Ishikawa (cell line): ENCODE data around the gene CLSTN2.

ENCODE experiments used
- CEBPB ChIP-seq: IDR thresholded peaks from 2 replicates; pipeline ENCODE4 v1.6.1; 2012
- CREB1 ChIP-seq: IDR thresholded peaks from 2 replicates; pipeline ENCODE4 v1.6.1; 2012; ENCODE audit warnings: low read depth
- EGR1 ChIP-seq: IDR thresholded peaks from 2 replicates; pipeline ENCODE4 v1.6.1; 2012
- EP300 ChIP-seq: IDR thresholded peaks from 2 replicates; pipeline ENCODE4 v1.6.1; 2012; ENCODE audit warnings: borderline replicate concordance
- FOXM1 ChIP-seq: IDR thresholded peaks from 2 replicates; pipeline ENCODE4 v1.6.1; 2012; ENCODE audit warnings: low read depth, borderline replicate concordance
- MAX ChIP-seq: IDR thresholded peaks from 2 replicates; pipeline ENCODE4 v1.6.1; 2012
- NFIC ChIP-seq: IDR thresholded peaks from 2 replicates; pipeline ENCODE4 v1.6.1; 2012
- RAD21 ChIP-seq: IDR thresholded peaks from 2 replicates; pipeline ENCODE4 v1.6.1; 2012; ENCODE audit warnings: low read depth
- TAF1 ChIP-seq: IDR thresholded peaks from 2 replicates; pipeline ENCODE4 v1.6.1; 2012; ENCODE audit warnings: low read depth, mild to moderate bottlenecking
- TCF12 ChIP-seq: IDR thresholded peaks from 2 replicates; pipeline ENCODE4 v1.6.1; 2012; ENCODE audit warnings: low read depth
- TEAD4 ChIP-seq: IDR thresholded peaks from 2 replicates; pipeline ENCODE4 v1.6.1; 2012
- USF1 ChIP-seq: IDR thresholded peaks from 2 replicates; pipeline ENCODE4 v1.6.1; 2012
- YY1 ChIP-seq: IDR thresholded peaks from 2 replicates; pipeline ENCODE4 v1.6.1; 2012; ENCODE audit warnings: low read depth
- ZBTB7A ChIP-seq: IDR thresholded peaks from 2 replicates; pipeline ENCODE4 v1.6.1; 2012; ENCODE audit warnings: low read depth
- TF ChIP-seq, protein P1 (sequence below): IDR thresholded peaks from 2 replicates; pipeline ENCODE4 v1.6.1; 2012; ENCODE audit warnings: low read depth, mild to moderate bottlenecking

CLSTN2 gene

GRCh38 chr3:140438736-140439470 is 503.9 kb downstream of the CLSTN2 start:
- TF ChIP-seq MAX (no peak), EGR1 (no peak), NFIC (no peak), TEAD4 (no peak), TAF1 (no peak), CEBPB (no peak), USF1 (no peak), CREB1 (no peak), YY1 (no peak)

DNA sequence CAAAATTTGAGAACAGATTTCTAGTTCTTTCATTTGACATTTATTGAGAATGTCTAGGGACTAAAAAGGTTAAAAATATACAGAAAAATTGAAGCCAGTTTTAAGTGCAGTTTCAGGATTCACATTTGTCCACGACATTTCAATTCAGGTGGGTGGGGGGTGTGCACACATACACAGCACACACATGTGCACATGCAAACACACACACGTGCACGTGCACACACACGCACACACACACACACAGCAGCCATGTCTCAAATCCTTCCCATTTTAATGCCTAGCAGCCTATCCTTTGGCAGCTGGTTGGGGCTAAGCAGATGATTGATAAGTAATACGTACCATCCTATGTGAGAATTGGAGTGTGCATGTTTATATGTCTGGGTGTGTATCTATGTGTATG is 504.5 kb downstream of the CLSTN2 start:
- no peak for TF ChIP-seq TCF12
- no peak for TF ChIP-seq EGR1
- TF ChIP-seq EP300: no peak
- no peak for TF ChIP-seq USF1
- TF ChIP-seq RAD21: no peak
- TF ChIP-seq CREB1: no peak
- TF ChIP-seq NFIC: no peak

- no peak for TF ChIP-seq ZBTB7A
- no peak for TF ChIP-seq TCF12
- no peak for TF ChIP-seq EGR1
- TF ChIP-seq, protein P1, sequence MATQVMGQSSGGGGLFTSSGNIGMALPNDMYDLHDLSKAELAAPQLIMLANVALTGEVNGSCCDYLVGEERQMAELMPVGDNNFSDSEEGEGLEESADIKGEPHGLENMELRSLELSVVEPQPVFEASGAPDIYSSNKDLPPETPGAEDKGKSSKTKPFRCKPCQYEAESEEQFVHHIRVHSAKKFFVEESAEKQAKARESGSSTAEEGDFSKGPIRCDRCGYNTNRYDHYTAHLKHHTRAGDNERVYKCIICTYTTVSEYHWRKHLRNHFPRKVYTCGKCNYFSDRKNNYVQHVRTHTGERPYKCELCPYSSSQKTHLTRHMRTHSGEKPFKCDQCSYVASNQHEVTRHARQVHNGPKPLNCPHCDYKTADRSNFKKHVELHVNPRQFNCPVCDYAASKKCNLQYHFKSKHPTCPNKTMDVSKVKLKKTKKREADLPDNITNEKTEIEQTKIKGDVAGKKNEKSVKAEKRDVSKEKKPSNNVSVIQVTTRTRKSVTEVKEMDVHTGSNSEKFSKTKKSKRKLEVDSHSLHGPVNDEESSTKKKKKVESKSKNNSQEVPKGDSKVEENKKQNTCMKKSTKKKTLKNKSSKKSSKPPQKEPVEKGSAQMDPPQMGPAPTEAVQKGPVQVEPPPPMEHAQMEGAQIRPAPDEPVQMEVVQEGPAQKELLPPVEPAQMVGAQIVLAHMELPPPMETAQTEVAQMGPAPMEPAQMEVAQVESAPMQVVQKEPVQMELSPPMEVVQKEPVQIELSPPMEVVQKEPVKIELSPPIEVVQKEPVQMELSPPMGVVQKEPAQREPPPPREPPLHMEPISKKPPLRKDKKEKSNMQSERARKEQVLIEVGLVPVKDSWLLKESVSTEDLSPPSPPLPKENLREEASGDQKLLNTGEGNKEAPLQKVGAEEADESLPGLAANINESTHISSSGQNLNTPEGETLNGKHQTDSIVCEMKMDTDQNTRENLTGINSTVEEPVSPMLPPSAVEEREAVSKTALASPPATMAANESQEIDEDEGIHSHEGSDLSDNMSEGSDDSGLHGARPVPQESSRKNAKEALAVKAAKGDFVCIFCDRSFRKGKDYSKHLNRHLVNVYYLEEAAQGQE: no peak
- TF ChIP-seq CREB1: no peak
- TF ChIP-seq CEBPB: no peak
- no peak for TF ChIP-seq NFIC
- TF ChIP-seq RAD21: no peak
- TF ChIP-seq TEAD4: no peak
- no peak for TF ChIP-seq TAF1
- TF ChIP-seq EP300: no peak
- no peak for TF ChIP-seq USF1
These were observed 505.5 kb downstream of the CLSTN2 start for GRCh38 chr3:140440446-140440845.

GRCh38 chr3:140441006-140441405 is 506.0 kb downstream of the CLSTN2 start:
- TF ChIP-seq YY1: no peak
- TF ChIP-seq RAD21: no peak
- TF ChIP-seq FOXM1: no peak
- TF ChIP-seq TAF1: no peak
- TF ChIP-seq, protein P1: no peak
- TF ChIP-seq EP300: no peak
- no peak for TF ChIP-seq ZBTB7A
- no peak for TF ChIP-seq MAX
- no peak for TF ChIP-seq CEBPB
- TF ChIP-seq EGR1: no peak
- no peak for TF ChIP-seq NFIC
- no peak for TF ChIP-seq CREB1
- no peak for TF ChIP-seq TCF12
- no peak for TF ChIP-seq TEAD4
- no peak for TF ChIP-seq USF1

DNA sequence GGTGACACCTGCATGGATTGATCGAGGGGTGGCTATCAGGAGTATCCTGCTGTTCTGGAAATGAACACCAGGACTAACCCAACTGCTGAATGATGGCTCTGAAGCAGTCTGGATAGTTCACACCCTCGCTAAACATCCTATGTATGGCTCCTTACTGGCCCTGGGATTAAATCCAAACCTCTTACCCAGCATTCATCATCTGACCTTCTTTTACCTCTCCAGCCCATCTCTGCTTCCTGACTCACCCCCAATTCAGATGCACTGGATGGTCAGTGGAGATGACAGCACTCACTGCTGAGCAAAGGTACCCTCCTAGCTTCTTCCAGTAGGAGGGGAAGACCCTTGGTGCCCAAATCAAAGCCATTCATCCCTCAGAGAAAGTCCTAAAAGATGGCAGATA is 507.6 kb downstream of the CLSTN2 start:
- TF ChIP-seq USF1 (no peak), TEAD4 (no peak), RAD21 (no peak), ZBTB7A (no peak), TAF1 (no peak), CREB1 (no peak), CEBPB (no peak), YY1 (no peak), EGR1 (no peak), MAX (no peak), EP300 (no peak)
- TF ChIP-seq, protein P1: no peak
